WTC11 (cell line): Measurements from ENCODE around the gene USH1C. TPM values are rescaled to one million over a fixed set of nuclear protein-coding genes. Genes with fewer than 3 reads are reported as not detected.

ENCODE experiments used
- ATAC-seq: fragments of 200-7000 bp; cut with Tn5 transposase; 2 replicates; pipeline ENCODE4 v1.10.0; 2021; ENCODE audit warnings: mild to moderate bottlenecking, moderate library complexity
- CTCF ChIA-PET: fragments of 300-600 bp; sonication (Branson Sonifier 250); formaldehyde crosslinking; loops from one replicate; lab custom pipeline; 2021; ENCODE audit warnings: antibody characterized with exemption; lab: Charles Lee
- POLR2A ChIA-PET: fragments of 350-600 bp; sonication (Branson Sonifier 250); formaldehyde crosslinking; loops from one replicate; lab custom pipeline; 2021; ENCODE audit warnings: antibody characterized with exemption; lab: Charles Lee
- DNase-seq: peaks from one replicate; pipeline ENCODE4 v3.0.0; 2021; ENCODE audit warnings: low spot score
- H3K27ac Mint-ChIP-seq: 2 replicates; pipeline ENCODE4 v1.8.0; 2021; ENCODE audit warnings: mixed read lengths
- H3K27me3 Mint-ChIP-seq: 2 replicates; pipeline ENCODE4 v1.8.0; 2021; ENCODE audit warnings: low read depth, mild to moderate bottlenecking, moderate library complexity, mixed read lengths
- H3K36me3 Mint-ChIP-seq: 2 replicates; pipeline ENCODE4 v1.8.0; 2021; ENCODE audit warnings: mixed read lengths
- H3K4me1 Mint-ChIP-seq: 2 replicates; pipeline ENCODE4 v1.8.0; 2022; ENCODE audit warnings: mixed read lengths
- H3K4me3 Mint-ChIP-seq: 2 replicates; pipeline ENCODE4 v1.8.0; 2021; ENCODE audit warnings: mild to moderate bottlenecking, moderate library complexity, mixed read lengths
- H3K9me3 Mint-ChIP-seq: 2 replicates; pipeline ENCODE4 v1.8.0; 2021; ENCODE audit warnings: mixed read lengths
- AR ChIP-seq: fragments of 250-450 bp; sonication (Bioruptor Pico); IDR thresholded peaks from 2 replicates; pipeline ENCODE4 v1.9.0; 2021; ENCODE audit warnings: mild to moderate bottlenecking
- ATF2 ChIP-seq: sonication (generic); formaldehyde crosslinking; IDR thresholded peaks from 2 replicates; pipeline ENCODE4 v1.8.1; 2022; ENCODE audit warnings: low read depth, missing genetic modification reagents, borderline replicate concordance
- E2F5 ChIP-seq: sonication (generic); formaldehyde crosslinking; IDR thresholded peaks from 2 replicates; pipeline ENCODE4 v1.8.1; 2022; ENCODE audit warnings: mild to moderate bottlenecking, moderate library complexity, missing genetic modification reagents
- FOXJ3 ChIP-seq: sonication (generic); formaldehyde crosslinking; IDR thresholded peaks from 2 replicates; pipeline ENCODE4 v1.9.0; 2021; ENCODE audit warnings: missing genetic modification reagents, mild to moderate bottlenecking, borderline replicate concordance
- IRF2 ChIP-seq: sonication (generic); formaldehyde crosslinking; IDR thresholded peaks from 2 replicates; pipeline ENCODE4 v1.8.0; 2022; ENCODE audit warnings: low read depth, missing genetic modification reagents, borderline replicate concordance
- NFATC4 ChIP-seq: fragments of 250-450 bp; sonication (Bioruptor Pico); IDR thresholded peaks from 2 replicates; pipeline ENCODE4 v1.9.0; 2021; ENCODE audit warnings: mild to moderate bottlenecking
- NFE2L1 ChIP-seq: sonication (generic); formaldehyde crosslinking; IDR thresholded peaks from 2 replicates; pipeline ENCODE4 v1.8.1; 2023; ENCODE audit warnings: missing genetic modification reagents
- NR2C2 ChIP-seq: sonication (generic); formaldehyde crosslinking; IDR thresholded peaks from 2 replicates; pipeline ENCODE4 v1.8.0; 2022; ENCODE audit warnings: mild to moderate bottlenecking, missing genetic modification reagents
- NR3C1 ChIP-seq: sonication (generic); formaldehyde crosslinking; conservative IDR thresholded peaks from 2 replicates; pipeline ENCODE4 v1.8.1; 2023; ENCODE audit warnings: low read depth, mild to moderate bottlenecking, missing genetic modification reagents
- OVOL2 ChIP-seq: fragments of 250-450 bp; sonication (Bioruptor Pico); IDR thresholded peaks from 2 replicates; pipeline ENCODE4 v1.9.0; 2021; ENCODE audit warnings: mild to moderate bottlenecking, borderline replicate concordance
- RORB ChIP-seq: fragments of 250-450 bp; sonication (Bioruptor Pico); IDR thresholded peaks from 2 replicates; pipeline ENCODE4 v1.9.0; 2021; ENCODE audit warnings: mild to moderate bottlenecking
- SMAD3 ChIP-seq: sonication (generic); formaldehyde crosslinking; IDR thresholded peaks from 2 replicates; pipeline ENCODE4 v1.8.0; 2022; ENCODE audit warnings: missing genetic modification reagents, mild to moderate bottlenecking, borderline replicate concordance
- SMAD4 ChIP-seq: sonication (generic); formaldehyde crosslinking; IDR thresholded peaks from 2 replicates; pipeline ENCODE4 v1.8.0; 2022; ENCODE audit warnings: mild to moderate bottlenecking, missing genetic modification reagents
- STAT6 ChIP-seq: sonication (generic); formaldehyde crosslinking; conservative IDR thresholded peaks from 2 replicates; pipeline ENCODE4 v1.8.1; 2023; ENCODE audit warnings: mild to moderate bottlenecking, low read depth, missing genetic modification reagents, moderate library complexity
- TEAD4 ChIP-seq: sonication (generic); formaldehyde crosslinking; IDR thresholded peaks from 2 replicates; pipeline ENCODE4 v1.8.0; 2022; ENCODE audit warnings: mild to moderate bottlenecking, missing genetic modification reagents
- USF1 ChIP-seq: sonication (generic); formaldehyde crosslinking; IDR thresholded peaks from 2 replicates; pipeline ENCODE4 v1.8.0; 2022; ENCODE audit warnings: mild to moderate bottlenecking, missing genetic modification reagents
- USF2 ChIP-seq: sonication (generic); formaldehyde crosslinking; IDR thresholded peaks from 2 replicates; pipeline ENCODE4 v1.8.1; 2023; ENCODE audit warnings: mild to moderate bottlenecking, missing genetic modification reagents, moderate library complexity
- ZNF263 ChIP-seq: sonication (generic); formaldehyde crosslinking; IDR thresholded peaks from 2 replicates; pipeline ENCODE4 v1.8.1; 2022; ENCODE audit warnings: low read depth, mild to moderate bottlenecking, moderate library complexity, missing genetic modification reagents
- ZNF281 ChIP-seq: sonication (generic); formaldehyde crosslinking; IDR thresholded peaks from 2 replicates; pipeline ENCODE4 v1.8.0; 2023; ENCODE audit warnings: mild to moderate bottlenecking, missing genetic modification reagents
- ZNF512 ChIP-seq: sonication (generic); formaldehyde crosslinking; IDR thresholded peaks from 2 replicates; pipeline ENCODE4 v1.8.1; 2022; ENCODE audit warnings: missing genetic modification reagents, borderline replicate concordance
- total RNA-seq: library from RNA; stranded (reverse); gene quantifications from 3 replicates; pipeline ENCODE4 v1.2.3, GENCODE V29; 2021

USH1C gene
- total RNA-seq, 1 experiment from 2014 or later, result 3.9 TPM

GRCh38 chr11:17506942-17507341, 37.3 kb downstream of the USH1C start (continued):
- TF ChIP-seq AR (no peak), NFE2L1 (CRISPR knock-in tag) (no peak)

- H3K27me3 Mint-ChIP-seq, result no peaks in the 10 kb centered on the region
- H3K27ac Mint-ChIP-seq, result no peak overlapping the region
- no peak overlapping the region for H3K4me3 Mint-ChIP-seq
- no peaks in the 10 kb centered on the region for H3K36me3 Mint-ChIP-seq
- no peak for ATAC-seq
- H3K4me1 Mint-ChIP-seq, result peaks cover 4% of the 10 kb centered on the region; the same call in 1 of the 2 replicates
- TF ChIP-seq IRF2 (CRISPR knock-in tag) (no peak), ZNF263 (CRISPR knock-in tag) (no peak), OVOL2 (CRISPR knock-in tag) (no peak), TEAD4 (CRISPR knock-in tag) (no peak), USF2 (CRISPR knock-in tag) (no peak), FOXJ3 (CRISPR knock-in tag) (no peak), USF1 (CRISPR knock-in tag) (no peak), SMAD4 (no peak), ZNF512 (CRISPR knock-in tag) (no peak), NR2C2 (no peak), NFATC4 (no peak), STAT6 (CRISPR knock-in tag) (no peak), E2F5 (CRISPR knock-in tag) (no peak), NR3C1 (CRISPR knock-in tag) (no peak), SMAD3 (CRISPR knock-in tag) (no peak), ATF2 (CRISPR knock-in tag) (no peak), ZNF281 (no peak), RORB (no peak)
- POLR2A ChIA-PET, result no interaction called here
- H3K9me3 Mint-ChIP-seq, result no peaks in the 10 kb centered on the region
- no peak for DNase-seq
- CTCF ChIA-PET, result interaction anchor here (0.8 to 13.3 kb wide), 8 partner anchors 13 to 153 kb away, joined by 3 to 120 read pairs (median 4); partner anchors contain the start of gene KCNJ11
Measured at GRCh38 chr11:17506314-17506713, 37.9 kb downstream of the USH1C start.
